WTC11 (cell line): ENCODE results near the gene SCUBE3. TPM values are rescaled to one million over a fixed set of nuclear protein-coding genes. Genes with fewer than 3 reads are reported as not detected.

Source experiments
- ATAC-seq: fragments of 200-7000 bp; cut with Tn5 transposase; 2 replicates; pipeline ENCODE4 v1.10.0; 2021; ENCODE audit warnings: mild to moderate bottlenecking, moderate library complexity
- CTCF ChIA-PET: fragments of 300-600 bp; sonication (Branson Sonifier 250); formaldehyde crosslinking; loops from one replicate; lab custom pipeline; 2021; ENCODE audit warnings: antibody characterized with exemption; lab: Charles Lee
- POLR2A ChIA-PET: fragments of 350-600 bp; sonication (Branson Sonifier 250); formaldehyde crosslinking; loops from one replicate; lab custom pipeline; 2021; ENCODE audit warnings: antibody characterized with exemption; lab: Charles Lee
- DNase-seq: peaks from one replicate; pipeline ENCODE4 v3.0.0; 2021; ENCODE audit warnings: low spot score
- H3K27ac Mint-ChIP-seq: 2 replicates; pipeline ENCODE4 v1.8.0; 2021; ENCODE audit warnings: mixed read lengths
- H3K27me3 Mint-ChIP-seq: 2 replicates; pipeline ENCODE4 v1.8.0; 2021; ENCODE audit warnings: low read depth, mild to moderate bottlenecking, moderate library complexity, mixed read lengths
- H3K36me3 Mint-ChIP-seq: 2 replicates; pipeline ENCODE4 v1.8.0; 2021; ENCODE audit warnings: mixed read lengths
- H3K4me1 Mint-ChIP-seq: 2 replicates; pipeline ENCODE4 v1.8.0; 2022; ENCODE audit warnings: mixed read lengths
- H3K4me3 Mint-ChIP-seq: 2 replicates; pipeline ENCODE4 v1.8.0; 2021; ENCODE audit warnings: mild to moderate bottlenecking, moderate library complexity, mixed read lengths
- H3K9me3 Mint-ChIP-seq: 2 replicates; pipeline ENCODE4 v1.8.0; 2021; ENCODE audit warnings: mixed read lengths
- E2F1 ChIP-seq: sonication (generic); formaldehyde crosslinking; IDR thresholded peaks from 2 replicates; pipeline ENCODE4 v1.8.0; 2022; ENCODE audit warnings: mild to moderate bottlenecking, missing genetic modification reagents
- EMX1 ChIP-seq: fragments of 250-450 bp; sonication (Bioruptor Pico); IDR thresholded peaks from 2 replicates; pipeline ENCODE4 v1.8.0; 2021; ENCODE audit warnings: mild to moderate bottlenecking
- FOXJ3 ChIP-seq: sonication (generic); formaldehyde crosslinking; IDR thresholded peaks from 2 replicates; pipeline ENCODE4 v1.9.0; 2021; ENCODE audit warnings: missing genetic modification reagents, mild to moderate bottlenecking, borderline replicate concordance
- FOXP1 ChIP-seq: sonication (generic); formaldehyde crosslinking; IDR thresholded peaks from 2 replicates; pipeline ENCODE4 v1.8.0; 2022; ENCODE audit warnings: missing genetic modification reagents, mild to moderate bottlenecking, moderate library complexity, borderline replicate concordance
- FOXP4 ChIP-seq: sonication (generic); formaldehyde crosslinking; IDR thresholded peaks from 2 replicates; pipeline ENCODE4 v1.8.0; 2022; ENCODE audit warnings: mild to moderate bottlenecking, missing genetic modification reagents
- GABPB1 ChIP-seq: sonication (generic); formaldehyde crosslinking; IDR thresholded peaks from 2 replicates; pipeline ENCODE4 v1.8.1; 2023; ENCODE audit warnings: mild to moderate bottlenecking, missing genetic modification reagents
- GRHL2 ChIP-seq: fragments of 250-450 bp; sonication (Bioruptor Pico); IDR thresholded peaks from 2 replicates; pipeline ENCODE4 v1.8.0; 2022; ENCODE audit warnings: mild to moderate bottlenecking, moderate library complexity; ENCODE audit not compliant: insufficient replicate concordance, severe bottlenecking
- GTF2I ChIP-seq: fragments of 250-450 bp; sonication (Bioruptor Pico); conservative IDR thresholded peaks from 2 replicates; pipeline ENCODE4 v1.4.0; 2021; ENCODE audit warnings: mild to moderate bottlenecking
- JUN ChIP-seq: sonication (generic); formaldehyde crosslinking; IDR thresholded peaks from 2 replicates; pipeline ENCODE4 v1.8.0; 2023; ENCODE audit warnings: mild to moderate bottlenecking, missing genetic modification reagents
- MXD4 ChIP-seq: fragments of 250-450 bp; sonication (Bioruptor Pico); IDR thresholded peaks from 2 replicates; pipeline ENCODE4 v1.8.0; 2021; ENCODE audit warnings: mild to moderate bottlenecking, moderate library complexity, borderline replicate concordance
- NFATC4 ChIP-seq: fragments of 250-450 bp; sonication (Bioruptor Pico); IDR thresholded peaks from 2 replicates; pipeline ENCODE4 v1.9.0; 2021; ENCODE audit warnings: mild to moderate bottlenecking
- NFE2L1 ChIP-seq: sonication (generic); formaldehyde crosslinking; IDR thresholded peaks from 2 replicates; pipeline ENCODE4 v1.8.1; 2023; ENCODE audit warnings: missing genetic modification reagents
- NR2C2 ChIP-seq: sonication (generic); formaldehyde crosslinking; IDR thresholded peaks from 2 replicates; pipeline ENCODE4 v1.8.0; 2022; ENCODE audit warnings: mild to moderate bottlenecking, missing genetic modification reagents
- PRDM15 ChIP-seq: sonication (generic); formaldehyde crosslinking; IDR thresholded peaks from 2 replicates; pipeline ENCODE4 v1.8.0; 2022; ENCODE audit warnings: missing genetic modification reagents
- PRRX2 ChIP-seq: fragments of 250-450 bp; sonication (Bioruptor Pico); IDR thresholded peaks from 2 replicates; pipeline ENCODE4 v1.8.0; 2021; ENCODE audit warnings: mild to moderate bottlenecking
- RELA ChIP-seq: sonication (generic); formaldehyde crosslinking; IDR thresholded peaks from 2 replicates; pipeline ENCODE4 v1.8.1; 2022; ENCODE audit warnings: missing genetic modification reagents, mild to moderate bottlenecking, borderline replicate concordance
- RORB ChIP-seq: fragments of 250-450 bp; sonication (Bioruptor Pico); IDR thresholded peaks from 2 replicates; pipeline ENCODE4 v1.9.0; 2021; ENCODE audit warnings: mild to moderate bottlenecking
- TEAD1 ChIP-seq: sonication (generic); formaldehyde crosslinking; IDR thresholded peaks from 2 replicates; pipeline ENCODE4 v1.8.0; 2022; ENCODE audit warnings: mild to moderate bottlenecking, missing genetic modification reagents
- TEAD4 ChIP-seq: sonication (generic); formaldehyde crosslinking; IDR thresholded peaks from 2 replicates; pipeline ENCODE4 v1.8.0; 2022; ENCODE audit warnings: mild to moderate bottlenecking, missing genetic modification reagents
- ZBTB43 ChIP-seq: sonication (generic); formaldehyde crosslinking; IDR thresholded peaks from 2 replicates; pipeline ENCODE4 v1.8.1; 2023; ENCODE audit warnings: mild to moderate bottlenecking, missing genetic modification reagents
- ZNF121 ChIP-seq: sonication (generic); formaldehyde crosslinking; IDR thresholded peaks from 2 replicates; pipeline ENCODE4 v1.8.0; 2023; ENCODE audit warnings: missing genetic modification reagents
- ZNF219 ChIP-seq: sonication (generic); formaldehyde crosslinking; IDR thresholded peaks from 2 replicates; pipeline ENCODE4 v1.8.0; 2023; ENCODE audit warnings: missing genetic modification reagents, mild to moderate bottlenecking, borderline replicate concordance
- ZNF416 ChIP-seq: fragments of 250-450 bp; sonication (Bioruptor Pico); IDR thresholded peaks from 2 replicates; pipeline ENCODE4 v1.9.0; 2021; ENCODE audit warnings: mild to moderate bottlenecking, inconsistent platforms
- total RNA-seq: library from RNA; stranded (reverse); gene quantifications from 3 replicates; pipeline ENCODE4 v1.2.3, GENCODE V29; 2021
- TF ChIP-seq, protein P1 (sequence below): sonication (generic); formaldehyde crosslinking; IDR thresholded peaks from 2 replicates; pipeline ENCODE4 v1.8.0; 2023; ENCODE audit warnings: mild to moderate bottlenecking, missing genetic modification reagents
- TF ChIP-seq, protein P2 (sequence below): sonication (generic); formaldehyde crosslinking; IDR thresholded peaks from 2 replicates; pipeline ENCODE4 v1.8.1; 2023; ENCODE audit warnings: mild to moderate bottlenecking, missing genetic modification reagents, moderate library complexity

SCUBE3 gene
- total RNA-seq, 1 experiment from 2014 or later, result 2.1 TPM

DNA sequence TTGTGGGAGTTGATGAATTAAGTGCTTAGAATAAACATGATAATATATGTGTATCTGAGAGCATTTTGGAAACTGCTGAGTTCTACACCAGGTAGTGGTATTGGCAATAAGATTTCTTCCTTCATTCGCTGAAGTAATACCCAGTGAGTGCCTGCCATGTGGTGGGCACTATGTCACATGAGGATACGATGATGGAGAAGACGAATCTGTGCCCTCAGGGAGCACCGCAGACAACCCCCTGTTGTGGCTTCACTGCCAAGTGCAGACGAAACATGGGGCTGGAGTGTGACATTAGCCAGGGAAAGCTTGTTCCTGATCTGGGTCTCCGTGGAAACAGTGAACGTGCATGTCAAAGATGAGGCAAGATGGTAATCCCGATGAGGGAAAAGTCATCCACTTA is 53.7 kb downstream of the SCUBE3 start:
- DNase-seq, result no peak
- TF ChIP-seq JUN (CRISPR knock-in tag) (no peak), ZNF416 (CRISPR knock-in tag) (no peak), MXD4 (CRISPR knock-in tag) (no peak), ZBTB43 (CRISPR knock-in tag) (no peak), GABPB1 (CRISPR knock-in tag) (no peak), FOXP1 (CRISPR knock-in tag) (no peak), NFE2L1 (no peak), EMX1 (CRISPR knock-in tag) (no peak), NFATC4 (CRISPR knock-in tag) (no peak), ZNF219 (no peak), ZNF121 (CRISPR knock-in tag) (no peak), PRRX2 (no peak)
- TF ChIP-seq, protein P1, sequence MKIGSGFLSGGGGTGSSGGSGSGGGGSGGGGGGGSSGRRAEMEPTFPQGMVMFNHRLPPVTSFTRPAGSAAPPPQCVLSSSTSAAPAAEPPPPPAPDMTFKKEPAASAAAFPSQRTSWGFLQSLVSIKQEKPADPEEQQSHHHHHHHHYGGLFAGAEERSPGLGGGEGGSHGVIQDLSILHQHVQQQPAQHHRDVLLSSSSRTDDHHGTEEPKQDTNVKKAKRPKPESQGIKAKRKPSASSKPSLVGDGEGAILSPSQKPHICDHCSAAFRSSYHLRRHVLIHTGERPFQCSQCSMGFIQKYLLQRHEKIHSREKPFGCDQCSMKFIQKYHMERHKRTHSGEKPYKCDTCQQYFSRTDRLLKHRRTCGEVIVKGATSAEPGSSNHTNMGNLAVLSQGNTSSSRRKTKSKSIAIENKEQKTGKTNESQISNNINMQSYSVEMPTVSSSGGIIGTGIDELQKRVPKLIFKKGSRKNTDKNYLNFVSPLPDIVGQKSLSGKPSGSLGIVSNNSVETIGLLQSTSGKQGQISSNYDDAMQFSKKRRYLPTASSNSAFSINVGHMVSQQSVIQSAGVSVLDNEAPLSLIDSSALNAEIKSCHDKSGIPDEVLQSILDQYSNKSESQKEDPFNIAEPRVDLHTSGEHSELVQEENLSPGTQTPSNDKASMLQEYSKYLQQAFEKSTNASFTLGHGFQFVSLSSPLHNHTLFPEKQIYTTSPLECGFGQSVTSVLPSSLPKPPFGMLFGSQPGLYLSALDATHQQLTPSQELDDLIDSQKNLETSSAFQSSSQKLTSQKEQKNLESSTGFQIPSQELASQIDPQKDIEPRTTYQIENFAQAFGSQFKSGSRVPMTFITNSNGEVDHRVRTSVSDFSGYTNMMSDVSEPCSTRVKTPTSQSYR (CRISPR knock-in tag), result no peak
- TF ChIP-seq, protein P2, sequence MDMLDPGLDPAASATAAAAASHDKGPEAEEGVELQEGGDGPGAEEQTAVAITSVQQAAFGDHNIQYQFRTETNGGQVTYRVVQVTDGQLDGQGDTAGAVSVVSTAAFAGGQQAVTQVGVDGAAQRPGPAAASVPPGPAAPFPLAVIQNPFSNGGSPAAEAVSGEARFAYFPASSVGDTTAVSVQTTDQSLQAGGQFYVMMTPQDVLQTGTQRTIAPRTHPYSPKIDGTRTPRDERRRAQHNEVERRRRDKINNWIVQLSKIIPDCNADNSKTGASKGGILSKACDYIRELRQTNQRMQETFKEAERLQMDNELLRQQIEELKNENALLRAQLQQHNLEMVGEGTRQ (CRISPR knock-in tag), result no peak
- CTCF ChIA-PET, result no interaction called here
- POLR2A ChIA-PET, result no interaction called here
- H3K4me3 Mint-ChIP-seq, result no peak overlapping the region
- H3K4me1 Mint-ChIP-seq, result peaks cover 4% of the 10 kb centered on the region
- peaks cover 3% of the 10 kb centered on the region; the same call in 1 of the 2 replicates for H3K36me3 Mint-ChIP-seq
- ATAC-seq, result no peak
- peaks cover 2% of the 10 kb centered on the region; the same call in 1 of the 2 replicates for H3K27me3 Mint-ChIP-seq
- H3K27ac Mint-ChIP-seq, result no peak overlapping the region; the same call in 1 of the 2 replicates
- H3K9me3 Mint-ChIP-seq, result no peaks in the 10 kb centered on the region

GRCh38 chr6:35267897-35268296 is 54.1 kb downstream of the SCUBE3 start:
- ChIA-PET CTCF (no interaction called here), POLR2A (interaction anchor here (0.8 kb wide), 1 partner anchor 9 kb away, joined by 3 read pairs; the partner anchor contains the start of gene ZNF76)
- no peak overlapping the region for H3K27ac Mint-ChIP-seq
- peaks cover 3% of the 10 kb centered on the region; the same call in 1 of the 2 replicates for H3K36me3 Mint-ChIP-seq
- peaks cover 4% of the 10 kb centered on the region for H3K4me1 Mint-ChIP-seq
- TF ChIP-seq TEAD4 (CRISPR knock-in tag) (no peak), FOXP1 (CRISPR knock-in tag) (no peak), PRDM15 (CRISPR knock-in tag) (no peak), NR2C2 (no peak), RELA (CRISPR knock-in tag) (no peak), TEAD1 (no peak), E2F1 (no peak), GRHL2 (CRISPR knock-in tag) (no peak), FOXP4 (CRISPR knock-in tag) (no peak), GTF2I (CRISPR knock-in tag) (no peak), RORB (no peak), FOXJ3 (CRISPR knock-in tag) (no peak)
- DNase-seq (no peak), ATAC-seq (no peak)
- H3K27me3 Mint-ChIP-seq, result peaks cover 2% of the 10 kb centered on the region; the same call in 1 of the 2 replicates
- H3K4me3 Mint-ChIP-seq, result no peak overlapping the region
- no peaks in the 10 kb centered on the region for H3K9me3 Mint-ChIP-seq
